Gastroesophageal sphincter (tissue), 4 donors: ENCODE measurements around the gene AMMECR1. TPM values are rescaled to one million over a fixed set of nuclear protein-coding genes. Genes with fewer than 3 reads are reported as not detected.

Experiments
- ATAC-seq: fragments of 150-250 bp; one replicate; pipeline ENCODE4 v1.9.1; 2016; ENCODE audit warnings: mild to moderate bottlenecking, moderate library complexity
- H3K27ac ChIP-seq, 4 donors: fragments of 200-600 bp; sonication (generic) in 3 of 4; 1 replicate in 3 of 4; 2 replicates in 1 of 4; pipeline ENCODE4 v1.5.1; 2016 to 2019
- H3K27me3 ChIP-seq: fragments of 200-600 bp; sonication (generic); one replicate; pipeline ENCODE4 v1.5.1; 2019
- H3K36me3 ChIP-seq, 2 donors: fragments of 200-600 bp; sonication (generic); one replicate each; pipeline ENCODE4 v1.5.1; 2019; ENCODE audit warnings: control low read depth in 1 of 2
- H3K4me1 ChIP-seq, 3 donors: fragments of 200-600 bp; sonication (generic); 1 replicate in 2 of 3; 2 replicates in 1 of 3; pipeline ENCODE4 v1.5.1; 2016 to 2019; ENCODE audit warnings: control low read depth in 2 of 3
- H3K4me3 ChIP-seq, 2 donors: fragments of 200-600 bp; sonication (generic); one replicate each; pipeline ENCODE4 v1.5.1; 2019; ENCODE audit warnings: mild to moderate bottlenecking in 1 of 2, moderate library complexity in 1 of 2
- H3K9me3 ChIP-seq, 3 donors: fragments of 200-600 bp; sonication (generic); one replicate each; pipeline ENCODE4 v1.5.1; 2017 to 2019; ENCODE audit warnings: control low read depth in 2 of 3
- EP300 ChIP-seq: sonication (generic); formaldehyde crosslinking; IDR thresholded peaks from one replicate; pipeline ENCODE4 v1.6.1; 2017; ENCODE audit warnings: antibody characterized with exemption, mild to moderate bottlenecking
- POLR2A ChIP-seq, 2 donors: fragments of 450-650 bp; IDR thresholded peaks; one replicate each; pipeline ENCODE4 v1.6.1; 2017; ENCODE audit warnings: antibody characterized with exemption in 2 of 2, mild to moderate bottlenecking in 2 of 2, moderate library complexity in 1 of 2
- POLR2AphosphoS5 ChIP-seq: sonication (generic); formaldehyde crosslinking; IDR thresholded peaks from one replicate; pipeline ENCODE4 v1.6.1; 2017; ENCODE audit warnings: antibody characterized with exemption
- WGBS, 2 donors: methylation state at CpG; one replicate each; pipeline ENCODE4 v1.1.5; 2018; ENCODE audit warnings: low coverage in 1 of 2; 5-methylcytosine and 5-hydroxymethylcytosine counted together
- total RNA-seq, 4 donors: library from RNA; depleted of rRNA; stranded (reverse); fragments of >200 nt; gene quantifications; one replicate each; pipeline ENCODE4 v1.1.0, GENCODE V29; 2016
- TF ChIP-seq, protein P1 (sequence below), 4 experiments: fragments of 200-600 bp in 2 of 4; fragments of 450-650 bp in 2 of 4; sonication (generic) in 1 of 4; IDR thresholded peaks; one replicate each; pipeline ENCODE4 v1.5.1; 2017 to 2019; ENCODE audit warnings: antibody characterized with exemption in 4 of 4, mild to moderate bottlenecking in 2 of 4, moderate library complexity in 2 of 4

AMMECR1 gene
- total RNA-seq, 4 donors from 2014 or later, result 2.6 to 6.8 (median 3.6) TPM

- Histone ChIP-seq H3K4me1 (no peaks in the 10 kb centered on the region), H3K27me3 (no peaks in the 10 kb centered on the region), H3K4me3 (no peak overlapping the region), H3K9me3 (no peaks in the 10 kb centered on the region), H3K27ac (no peak overlapping the region), H3K36me3 (no peaks in the 10 kb centered on the region)
- WGBS, 2 donors, result 75 to 80% methylated on average over 1 of the region's 1 CpG
- ATAC-seq, result no peak
- TF ChIP-seq POLR2A (IDR thresholded peaks at IDR 0.05) (no peak), EP300 (no peak), POLR2AphosphoS5 (no peak)
- TF ChIP-seq, protein P1, sequence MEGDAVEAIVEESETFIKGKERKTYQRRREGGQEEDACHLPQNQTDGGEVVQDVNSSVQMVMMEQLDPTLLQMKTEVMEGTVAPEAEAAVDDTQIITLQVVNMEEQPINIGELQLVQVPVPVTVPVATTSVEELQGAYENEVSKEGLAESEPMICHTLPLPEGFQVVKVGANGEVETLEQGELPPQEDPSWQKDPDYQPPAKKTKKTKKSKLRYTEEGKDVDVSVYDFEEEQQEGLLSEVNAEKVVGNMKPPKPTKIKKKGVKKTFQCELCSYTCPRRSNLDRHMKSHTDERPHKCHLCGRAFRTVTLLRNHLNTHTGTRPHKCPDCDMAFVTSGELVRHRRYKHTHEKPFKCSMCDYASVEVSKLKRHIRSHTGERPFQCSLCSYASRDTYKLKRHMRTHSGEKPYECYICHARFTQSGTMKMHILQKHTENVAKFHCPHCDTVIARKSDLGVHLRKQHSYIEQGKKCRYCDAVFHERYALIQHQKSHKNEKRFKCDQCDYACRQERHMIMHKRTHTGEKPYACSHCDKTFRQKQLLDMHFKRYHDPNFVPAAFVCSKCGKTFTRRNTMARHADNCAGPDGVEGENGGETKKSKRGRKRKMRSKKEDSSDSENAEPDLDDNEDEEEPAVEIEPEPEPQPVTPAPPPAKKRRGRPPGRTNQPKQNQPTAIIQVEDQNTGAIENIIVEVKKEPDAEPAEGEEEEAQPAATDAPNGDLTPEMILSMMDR (IDR thresholded peaks at IDR 0.05), result no peak
Measured at GRCh38 chrX:110277609-110278008, 40.3 kb downstream of the AMMECR1 start.

GRCh38 chrX:110276778-110277177, 41.1 kb downstream of the AMMECR1 start:
- TF ChIP-seq POLR2AphosphoS5, result no peak
- TF ChIP-seq EP300, result no peak
- TF ChIP-seq, protein P1 (IDR thresholded peaks at IDR 0.05), result no peak
- no peak for TF ChIP-seq POLR2A (IDR thresholded peaks at IDR 0.05)

GRCh38 chrX:110268886-110269285, 49.0 kb downstream of the AMMECR1 start:
- no peak for ATAC-seq
- 33% methylated on average over 1 of the region's 1 CpG; no CpG with 5 or more reads in 1 of the 2 donors for WGBS, 2 donors
- no peaks in the 10 kb centered on the region for H3K9me3 ChIP-seq
- no peaks in the 10 kb centered on the region for H3K27me3 ChIP-seq
- no peaks in the 10 kb centered on the region for H3K36me3 ChIP-seq
- TF ChIP-seq EP300 (no peak), POLR2AphosphoS5 (no peak), POLR2A (IDR thresholded peaks at IDR 0.05) (no peak)
- TF ChIP-seq, protein P1 (IDR thresholded peaks at IDR 0.05), result no peak
- no peak overlapping the region for H3K4me3 ChIP-seq
- H3K27ac ChIP-seq, result no peak overlapping the region
- no peaks in the 10 kb centered on the region for H3K4me1 ChIP-seq

More at GRCh38 chrX:110276778-110277177, 41.1 kb downstream of the AMMECR1 start:
- H3K36me3 ChIP-seq, result no peaks in the 10 kb centered on the region
- no peaks in the 10 kb centered on the region for H3K27me3 ChIP-seq
- no peaks in the 10 kb centered on the region for H3K4me1 ChIP-seq
- no peaks in the 10 kb centered on the region for H3K9me3 ChIP-seq
- ATAC-seq, result no peak
- WGBS, 2 donors, result 69 to 81% methylated on average over 2 of the region's 2 CpGs
- no peak overlapping the region for H3K4me3 ChIP-seq
- H3K27ac ChIP-seq, result no peak overlapping the region

GRCh38 chrX:110268395-110268794, 49.5 kb downstream of the AMMECR1 start:
- WGBS, 2 donors, result 50 to 55% methylated on average over 4 of the region's 6 CpGs
- H3K4me1 ChIP-seq, result no peaks in the 10 kb centered on the region
- no peak overlapping the region for H3K4me3 ChIP-seq
- H3K36me3 ChIP-seq, result no peaks in the 10 kb centered on the region
- no peak overlapping the region for H3K27ac ChIP-seq
- TF ChIP-seq POLR2A (IDR thresholded peaks at IDR 0.05) (no peak), POLR2AphosphoS5 (no peak), EP300 (no peak)
- TF ChIP-seq, protein P1 (IDR thresholded peaks at IDR 0.05), result no peak
- no peaks in the 10 kb centered on the region for H3K9me3 ChIP-seq
- no peak for ATAC-seq
- no peaks in the 10 kb centered on the region for H3K27me3 ChIP-seq

DNA sequence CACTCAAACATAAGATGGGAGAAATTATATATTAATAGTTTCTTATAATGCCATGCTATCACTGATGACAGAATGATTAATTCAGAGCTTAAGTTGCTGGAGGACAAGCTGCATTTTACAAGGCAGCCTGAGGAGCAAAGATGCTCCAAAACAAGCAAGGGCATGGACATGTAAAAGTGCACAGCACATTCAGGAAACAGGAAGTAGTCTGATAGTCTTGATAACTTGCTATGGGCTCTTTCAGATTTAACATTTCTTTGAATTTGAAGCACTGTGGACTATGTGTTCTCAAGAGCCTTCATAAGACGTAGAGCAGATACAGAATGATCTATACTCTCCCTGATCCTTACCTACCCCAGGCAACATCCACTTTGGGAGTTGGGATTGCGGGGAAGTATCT, 50.0 kb downstream of the AMMECR1 start:
- 71% methylated on average over 2 of the region's 2 CpGs; no CpG with 5 or more reads in 1 of the 2 donors for WGBS, 2 donors
- Histone ChIP-seq H3K9me3 (no peaks in the 10 kb centered on the region), H3K27ac (no peak overlapping the region), H3K27me3 (no peaks in the 10 kb centered on the region), H3K4me3 (no peak overlapping the region), H3K4me1 (no peaks in the 10 kb centered on the region), H3K36me3 (no peaks in the 10 kb centered on the region)
- TF ChIP-seq POLR2AphosphoS5 (no peak), POLR2A (IDR thresholded peaks at IDR 0.05) (no peak), EP300 (no peak)
- TF ChIP-seq, protein P1 (IDR thresholded peaks at IDR 0.05), result no peak
- no peak for ATAC-seq
